ENCODE data around the gene OR52W1. TPM values are rescaled to one million over a fixed set of nuclear protein-coding genes. Genes with fewer than 3 reads are reported as not detected.

Gene OR52W1
- total and polyA plus RNA-seq, 10 of the 15 experiments (the other 5 are each of a cell fraction or from before 2014, with no cell fraction given), result not detected

GRCh38 chr11:6234387-6235107 lies 35.5 kb downstream of the OR52W1 start, which contains the start of gene FHIP1B (continued):
- TF ChIP-seq ZNF622 (IDR thresholded peaks at IDR 0.05) (no peak), CHD4 (IDR thresholded peaks at IDR 0.05) (no peak), CHD1 (IDR thresholded peaks at IDR 0.05; ENCODE audit: low read depth, low read length) (no peak), ZBED1 (IDR thresholded peaks at IDR 0.05; ENCODE audit: borderline replicate concordance) (no peak), CUX1 (IDR thresholded peaks at IDR 0.05; ENCODE audit: insufficient replicate concordance, low read depth, low read length) (no peak), CREM (IDR thresholded peaks at IDR 0.05; ENCODE audit: low read depth) (peak; percentile 39), WRNIP1 (IDR thresholded peaks at IDR 0.05; ENCODE audit: borderline replicate concordance, low read depth, low read length) (no peak), MAX (IDR thresholded peaks at IDR 0.05; ENCODE audit: low read depth, low read length) (peak; percentile 60; the same call in 1 of the 2 replicates), SMARCA5 (IDR thresholded peaks at IDR 0.05) (no peak; the same call in 1 of the 2 replicates), TCF12 (IDR thresholded peaks at IDR 0.05; ENCODE audit: low read depth, low read length) (no peak), E4F1 (IDR thresholded peaks at IDR 0.05; ENCODE audit: borderline replicate concordance, partially characterized antibody) (peak; percentile 44), EP300 (IDR thresholded peaks at IDR 0.05; ENCODE audit: borderline replicate concordance in 1 of 2, control insufficient read depth in 1 of 2, low read depth in 2 of 2, low read length in 2 of 2) (no peak)
- TF ChIP-seq, protein P1, sequence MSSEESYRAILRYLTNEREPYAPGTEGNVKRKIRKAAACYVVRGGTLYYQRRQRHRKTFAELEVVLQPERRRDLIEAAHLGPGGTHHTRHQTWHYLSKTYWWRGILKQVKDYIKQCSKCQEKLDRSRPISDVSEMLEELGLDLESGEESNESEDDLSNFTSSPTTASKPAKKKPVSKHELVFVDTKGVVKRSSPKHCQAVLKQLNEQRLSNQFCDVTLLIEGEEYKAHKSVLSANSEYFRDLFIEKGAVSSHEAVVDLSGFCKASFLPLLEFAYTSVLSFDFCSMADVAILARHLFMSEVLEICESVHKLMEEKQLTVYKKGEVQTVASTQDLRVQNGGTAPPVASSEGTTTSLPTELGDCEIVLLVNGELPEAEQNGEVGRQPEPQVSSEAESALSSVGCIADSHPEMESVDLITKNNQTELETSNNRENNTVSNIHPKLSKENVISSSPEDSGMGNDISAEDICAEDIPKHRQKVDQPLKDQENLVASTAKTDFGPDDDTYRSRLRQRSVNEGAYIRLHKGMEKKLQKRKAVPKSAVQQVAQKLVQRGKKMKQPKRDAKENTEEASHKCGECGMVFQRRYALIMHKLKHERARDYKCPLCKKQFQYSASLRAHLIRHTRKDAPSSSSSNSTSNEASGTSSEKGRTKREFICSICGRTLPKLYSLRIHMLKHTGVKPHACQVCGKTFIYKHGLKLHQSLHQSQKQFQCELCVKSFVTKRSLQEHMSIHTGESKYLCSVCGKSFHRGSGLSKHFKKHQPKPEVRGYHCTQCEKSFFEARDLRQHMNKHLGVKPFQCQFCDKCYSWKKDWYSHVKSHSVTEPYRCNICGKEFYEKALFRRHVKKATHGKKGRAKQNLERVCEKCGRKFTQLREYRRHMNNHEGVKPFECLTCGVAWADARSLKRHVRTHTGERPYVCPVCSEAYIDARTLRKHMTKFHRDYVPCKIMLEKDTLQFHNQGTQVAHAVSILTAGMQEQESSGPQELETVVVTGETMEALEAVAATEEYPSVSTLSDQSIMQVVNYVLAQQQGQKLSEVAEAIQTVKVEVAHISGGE (CRISPR knock-in tag; IDR thresholded peaks at IDR 0.05), result no peak
- TF ChIP-seq, protein P2, sequence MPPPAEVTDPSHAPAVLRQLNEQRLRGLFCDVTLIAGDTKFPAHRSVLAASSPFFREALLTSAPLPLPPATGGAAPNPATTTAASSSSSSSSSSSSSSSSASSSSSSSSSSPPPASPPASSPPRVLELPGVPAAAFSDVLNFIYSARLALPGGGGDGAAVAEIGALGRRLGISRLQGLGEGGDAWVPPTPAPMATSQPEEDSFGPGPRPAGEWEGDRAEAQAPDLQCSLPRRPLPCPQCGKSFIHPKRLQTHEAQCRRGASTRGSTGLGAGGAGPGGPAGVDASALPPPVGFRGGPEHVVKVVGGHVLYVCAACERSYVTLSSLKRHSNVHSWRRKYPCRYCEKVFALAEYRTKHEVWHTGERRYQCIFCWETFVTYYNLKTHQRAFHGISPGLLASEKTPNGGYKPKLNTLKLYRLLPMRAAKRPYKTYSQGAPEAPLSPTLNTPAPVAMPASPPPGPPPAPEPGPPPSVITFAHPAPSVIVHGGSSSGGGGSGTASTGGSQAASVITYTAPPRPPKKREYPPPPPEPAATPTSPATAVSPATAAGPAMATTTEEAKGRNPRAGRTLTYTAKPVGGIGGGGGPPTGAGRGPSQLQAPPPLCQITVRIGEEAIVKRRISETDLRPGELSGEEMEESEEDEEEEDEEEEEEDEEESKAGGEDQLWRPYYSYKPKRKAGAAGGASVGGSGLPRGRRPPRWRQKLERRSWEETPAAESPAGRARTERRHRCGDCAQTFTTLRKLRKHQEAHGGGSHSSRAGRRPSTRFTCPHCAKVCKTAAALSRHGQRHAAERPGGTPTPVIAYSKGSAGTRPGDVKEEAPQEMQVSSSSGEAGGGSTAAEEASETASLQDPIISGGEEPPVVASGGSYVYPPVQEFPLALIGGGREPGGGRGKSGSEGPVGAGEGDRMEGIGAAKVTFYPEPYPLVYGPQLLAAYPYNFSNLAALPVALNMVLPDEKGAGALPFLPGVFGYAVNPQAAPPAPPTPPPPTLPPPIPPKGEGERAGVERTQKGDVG (CRISPR knock-in tag; IDR thresholded peaks at IDR 0.05), result no peak

Data from GM12878 (cell line).